ENCODE measurements around the gene MAPK6. TPM values are rescaled to one million over a fixed set of nuclear protein-coding genes. Genes with fewer than 3 reads are reported as not detected.

The MAPK6 gene
- polyA plus RNA-seq (127 and 140 TPM in 2 replicates), polyA minus RNA-seq (290 and 298 TPM in 2 replicates)

DNA sequence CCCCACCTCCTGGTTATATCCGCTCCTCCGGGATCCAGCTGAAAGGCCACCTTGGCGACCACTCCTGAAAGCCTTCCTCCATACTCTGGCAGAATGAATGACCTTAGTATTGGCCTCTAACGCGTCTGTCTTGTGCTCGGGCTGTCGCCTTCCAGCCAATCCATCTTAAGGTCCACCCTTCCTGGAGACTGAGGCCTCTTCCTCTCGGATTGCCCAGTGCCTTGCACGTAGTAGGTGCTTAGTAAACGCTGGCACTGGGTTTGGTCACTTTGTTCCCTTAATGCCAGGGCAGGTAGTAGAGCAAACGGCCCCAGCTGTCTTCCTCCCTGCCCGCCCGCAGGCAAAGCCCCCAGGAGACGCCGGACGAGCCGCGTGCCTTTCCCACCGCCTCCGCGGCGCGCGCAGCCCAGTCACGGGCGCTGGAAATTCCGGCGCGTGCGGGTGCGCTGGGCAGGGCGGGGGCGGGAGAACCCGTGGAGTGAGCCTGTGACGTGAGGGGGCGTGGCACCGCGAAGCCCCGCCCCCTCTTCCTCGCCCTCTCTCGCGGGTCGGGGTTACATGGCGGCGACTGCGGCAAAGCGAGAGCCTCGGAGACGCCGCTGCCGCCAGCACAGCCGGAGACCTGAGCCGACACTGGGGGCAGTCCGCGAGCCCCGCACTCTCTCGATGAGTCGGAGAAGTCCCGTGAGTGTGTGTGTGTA lies at the start of gene MAPK6:
Gene MAPK6, plus strand, starts transcription at position 527 of the 701 bp plus-strand sequence. CDS start 27,242 bp downstream, outside the sequence.
- Histone ChIP-seq H2AFZ (ENCODE audit: low read depth, low read length) (peak within 1 kb of the TSS; percentile 32), H3K36me3 (ENCODE audit: insufficient read depth, low read length) (no peaks in the 10 kb centered on the region), H3K27me3 (ENCODE audit: insufficient read depth, low read depth, low read length) (no peaks in the 10 kb centered on the region), H3K79me2 (replicated peaks; ENCODE audit: insufficient read depth, low read length) (peaks cover 32% of the 10 kb centered on the region), H3K9ac (ENCODE audit: low read length) (peak within 1 kb of the TSS; percentile 81), H3F3A (ENCODE audit: insufficient read depth, low read length, poor library complexity, severe bottlenecking) (no peaks in the 10 kb centered on the region), H3K4me2 (ENCODE audit: low read length) (peak within 1 kb of the TSS; percentile 65), H3K27ac (ENCODE audit: low read length) (peak within 1 kb of the TSS; percentile 84), H3K9me3 (ENCODE audit: low read length) (no peaks in the 10 kb centered on the region), H3K4me3 (ENCODE audit: low read length) (peak within 1 kb of the TSS; percentile 90), H3K9me2 (ENCODE audit: insufficient read depth, low read length) (no peaks in the 10 kb centered on the region), H4K20me1 (ENCODE audit: insufficient read depth) (peaks cover 10% of the 10 kb centered on the region)
- TF ChIP-seq, protein P1, sequence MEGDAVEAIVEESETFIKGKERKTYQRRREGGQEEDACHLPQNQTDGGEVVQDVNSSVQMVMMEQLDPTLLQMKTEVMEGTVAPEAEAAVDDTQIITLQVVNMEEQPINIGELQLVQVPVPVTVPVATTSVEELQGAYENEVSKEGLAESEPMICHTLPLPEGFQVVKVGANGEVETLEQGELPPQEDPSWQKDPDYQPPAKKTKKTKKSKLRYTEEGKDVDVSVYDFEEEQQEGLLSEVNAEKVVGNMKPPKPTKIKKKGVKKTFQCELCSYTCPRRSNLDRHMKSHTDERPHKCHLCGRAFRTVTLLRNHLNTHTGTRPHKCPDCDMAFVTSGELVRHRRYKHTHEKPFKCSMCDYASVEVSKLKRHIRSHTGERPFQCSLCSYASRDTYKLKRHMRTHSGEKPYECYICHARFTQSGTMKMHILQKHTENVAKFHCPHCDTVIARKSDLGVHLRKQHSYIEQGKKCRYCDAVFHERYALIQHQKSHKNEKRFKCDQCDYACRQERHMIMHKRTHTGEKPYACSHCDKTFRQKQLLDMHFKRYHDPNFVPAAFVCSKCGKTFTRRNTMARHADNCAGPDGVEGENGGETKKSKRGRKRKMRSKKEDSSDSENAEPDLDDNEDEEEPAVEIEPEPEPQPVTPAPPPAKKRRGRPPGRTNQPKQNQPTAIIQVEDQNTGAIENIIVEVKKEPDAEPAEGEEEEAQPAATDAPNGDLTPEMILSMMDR (IDR thresholded peaks at IDR 0.05; ENCODE audit: poor library complexity, severe bottlenecking), result peak; percentile 28
- TF ChIP-seq POLR2AphosphoS5 (IDR thresholded peaks at IDR 0.05) (peak; percentile 98), TAF1 (IDR thresholded peaks at IDR 0.05; ENCODE audit: low read depth) (peak; percentile 99), RAD21 (conservative IDR thresholded peaks at IDR 0.05) (peak; percentile 31), MXI1 (conservative IDR thresholded peaks at IDR 0.05; ENCODE audit: poor library complexity, severe bottlenecking) (peak; percentile 89), SMC3 (conservative IDR thresholded peaks at IDR 0.05; ENCODE audit: poor library complexity) (peak; percentile 34), EZH2 (IDR thresholded peaks at IDR 0.05; ENCODE audit: borderline replicate concordance, insufficient read depth, low read length, poor library complexity, severe bottlenecking) (no peak), EP300 (conservative IDR thresholded peaks at IDR 0.05; ENCODE audit: poor library complexity, severe bottlenecking) (peak; percentile 65)
- TF ChIP-seq, protein P2, sequence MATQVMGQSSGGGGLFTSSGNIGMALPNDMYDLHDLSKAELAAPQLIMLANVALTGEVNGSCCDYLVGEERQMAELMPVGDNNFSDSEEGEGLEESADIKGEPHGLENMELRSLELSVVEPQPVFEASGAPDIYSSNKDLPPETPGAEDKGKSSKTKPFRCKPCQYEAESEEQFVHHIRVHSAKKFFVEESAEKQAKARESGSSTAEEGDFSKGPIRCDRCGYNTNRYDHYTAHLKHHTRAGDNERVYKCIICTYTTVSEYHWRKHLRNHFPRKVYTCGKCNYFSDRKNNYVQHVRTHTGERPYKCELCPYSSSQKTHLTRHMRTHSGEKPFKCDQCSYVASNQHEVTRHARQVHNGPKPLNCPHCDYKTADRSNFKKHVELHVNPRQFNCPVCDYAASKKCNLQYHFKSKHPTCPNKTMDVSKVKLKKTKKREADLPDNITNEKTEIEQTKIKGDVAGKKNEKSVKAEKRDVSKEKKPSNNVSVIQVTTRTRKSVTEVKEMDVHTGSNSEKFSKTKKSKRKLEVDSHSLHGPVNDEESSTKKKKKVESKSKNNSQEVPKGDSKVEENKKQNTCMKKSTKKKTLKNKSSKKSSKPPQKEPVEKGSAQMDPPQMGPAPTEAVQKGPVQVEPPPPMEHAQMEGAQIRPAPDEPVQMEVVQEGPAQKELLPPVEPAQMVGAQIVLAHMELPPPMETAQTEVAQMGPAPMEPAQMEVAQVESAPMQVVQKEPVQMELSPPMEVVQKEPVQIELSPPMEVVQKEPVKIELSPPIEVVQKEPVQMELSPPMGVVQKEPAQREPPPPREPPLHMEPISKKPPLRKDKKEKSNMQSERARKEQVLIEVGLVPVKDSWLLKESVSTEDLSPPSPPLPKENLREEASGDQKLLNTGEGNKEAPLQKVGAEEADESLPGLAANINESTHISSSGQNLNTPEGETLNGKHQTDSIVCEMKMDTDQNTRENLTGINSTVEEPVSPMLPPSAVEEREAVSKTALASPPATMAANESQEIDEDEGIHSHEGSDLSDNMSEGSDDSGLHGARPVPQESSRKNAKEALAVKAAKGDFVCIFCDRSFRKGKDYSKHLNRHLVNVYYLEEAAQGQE (IDR thresholded peaks at IDR 0.05; ENCODE audit: borderline replicate concordance), result peak; percentile 97

DNA sequence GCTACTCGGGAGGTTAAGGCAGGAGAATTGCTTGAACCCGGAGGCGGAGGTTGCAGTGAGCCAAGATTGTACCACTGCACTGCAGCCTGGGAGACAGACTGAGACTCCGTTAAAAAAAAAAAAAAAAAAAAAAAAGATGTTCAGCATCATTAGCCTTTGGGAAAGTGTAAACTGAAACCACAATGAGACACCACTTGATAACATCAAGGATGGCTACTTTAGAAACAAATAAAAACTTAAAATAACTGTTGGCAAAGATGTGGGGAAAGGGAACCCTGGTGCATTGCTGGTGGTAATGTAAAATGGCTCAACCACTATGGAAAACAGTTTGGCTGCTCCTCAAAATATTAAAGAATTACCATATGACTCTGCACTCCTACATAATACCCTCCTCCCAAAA lies 49.3 kb upstream of the MAPK6 start:
- H2AFZ ChIP-seq (ENCODE audit: low read depth, low read length), result no peak overlapping the region
- no peak overlapping the region for H3K9ac ChIP-seq (ENCODE audit: low read length)
- no peak overlapping the region for H3K4me2 ChIP-seq (ENCODE audit: low read length)
- H3K36me3 ChIP-seq (ENCODE audit: insufficient read depth, low read length), result no peaks in the 10 kb centered on the region
- no peaks in the 10 kb centered on the region for H3K9me2 ChIP-seq (ENCODE audit: insufficient read depth, low read length)
- no peaks in the 10 kb centered on the region for H3K9me3 ChIP-seq (ENCODE audit: low read length)
- H3K27ac ChIP-seq (ENCODE audit: low read length), result no peak overlapping the region
- H3K27me3 ChIP-seq (ENCODE audit: insufficient read depth, low read depth, low read length), result no peaks in the 10 kb centered on the region
- peak overlapping the region; percentile 77 for H3K4me3 ChIP-seq (ENCODE audit: low read length)
- no peaks in the 10 kb centered on the region for H4K20me1 ChIP-seq (ENCODE audit: insufficient read depth)
- H3K79me2 ChIP-seq (replicated peaks; ENCODE audit: insufficient read depth, low read length), result peaks cover 32% of the 10 kb centered on the region
- H3F3A ChIP-seq (ENCODE audit: insufficient read depth, low read length, poor library complexity, severe bottlenecking), result no peaks in the 10 kb centered on the region
- no peak for TF ChIP-seq RAD21 (conservative IDR thresholded peaks at IDR 0.05)
- TF ChIP-seq, protein P2 (IDR thresholded peaks at IDR 0.05; ENCODE audit: borderline replicate concordance), result no peak
- no peak for TF ChIP-seq SMC3 (conservative IDR thresholded peaks at IDR 0.05; ENCODE audit: poor library complexity)
- TF ChIP-seq MXI1 (conservative IDR thresholded peaks at IDR 0.05; ENCODE audit: poor library complexity, severe bottlenecking), result no peak
- no peak for TF ChIP-seq EZH2 (IDR thresholded peaks at IDR 0.05; ENCODE audit: borderline replicate concordance, insufficient read depth, low read length, poor library complexity, severe bottlenecking)
- no peak for TF ChIP-seq EP300 (conservative IDR thresholded peaks at IDR 0.05; ENCODE audit: poor library complexity, severe bottlenecking)
- no peak for TF ChIP-seq POLR2AphosphoS5 (IDR thresholded peaks at IDR 0.05)
- TF ChIP-seq, protein P1 (IDR thresholded peaks at IDR 0.05; ENCODE audit: poor library complexity, severe bottlenecking), result no peak
- no peak for TF ChIP-seq TAF1 (IDR thresholded peaks at IDR 0.05; ENCODE audit: low read depth)

Data from neural cell (in vitro differentiated cells).